OCI-LY7 (cell line): ENCODE results near the gene AVL9.

Source experiments
- CTCF ChIP-seq: fragments of 200-600 bp; sonication (generic); conservative IDR thresholded peaks from 2 replicates; pipeline ENCODE4 v1.5.1; 2014; ENCODE audit warnings: mild to moderate bottlenecking, antibody characterized with exemption, low read length, moderate library complexity, mixed read lengths
- EZH2phosphoT487 ChIP-seq: fragments of 200-600 bp; sonication (generic); IDR thresholded peaks from 2 replicates; pipeline ENCODE4 v1.6.1; 2018; ENCODE audit warnings: low read depth, borderline replicate concordance, mild to moderate bottlenecking, mixed run types, antibody characterized with exemption, low read length, moderate library complexity, mixed read lengths

- TF ChIP-seq CTCF (no peak), EZH2phosphoT487 (no peak)
These were observed 37.3 kb upstream of the AVL9 start for GRCh38 chr7:32458025-32458424.
